Mucosa of descending colon (tissue), 3 donors: ENCODE data around the gene RPUSD4. TPM values are rescaled to one million over a fixed set of nuclear protein-coding genes. Genes with fewer than 3 reads are reported as not detected.
A peak's percentile ranks its signal among the peaks of the same experiment; 100 is the strongest.

Experiments used
- ATAC-seq: fragments of 200-7000 bp; cut with Tn5 transposase; one replicate; pipeline ENCODE4 v1.9.1; 2020; ENCODE audit warnings: mild to moderate bottlenecking, moderate library complexity
- DNase-seq, 3 donors: peaks; one replicate each; pipeline ENCODE4 v3.0.0-alpha.2; 2020
- H3K36me3 ChIP-seq: fragments of 200-600 bp; one replicate; pipeline ENCODE4 v1.8.0; 2021; ENCODE audit warnings: low read depth, mild to moderate bottlenecking
- H3K4me1 ChIP-seq: fragments of 200-600 bp; one replicate; pipeline ENCODE4 v1.8.0; 2021; ENCODE audit warnings: low read depth, mild to moderate bottlenecking
- H3K4me3 ChIP-seq: fragments of 200-600 bp; one replicate; pipeline ENCODE4 v1.8.0; 2021; ENCODE audit warnings: mild to moderate bottlenecking
- H3K9me3 ChIP-seq: fragments of 200-600 bp; one replicate; pipeline ENCODE4 v1.8.0; 2021; ENCODE audit warnings: mild to moderate bottlenecking
- CTCF ChIP-seq: fragments of 200-600 bp; IDR thresholded peaks from one replicate; pipeline ENCODE4 v1.8.0; 2022; ENCODE audit warnings: antibody characterized with exemption, mild to moderate bottlenecking
- intact Hi-C, 2 donors: fragments of 100-400 bp; cut with DNase I in 1 of 2; cut with micrococcal nuclease in 1 of 2; formaldehyde crosslinking; loops; one replicate each; pipeline versions ENCODE4 v1.11.0 to v1.11.1; 2022; cut with DNase I, micrococcal nuclease
- total RNA-seq, 3 donors: library from RNA; stranded (reverse); fragmentation: NEBNext Ultra II Directional in 2 of 3; extraction: Animal tissue kit (Norgen Biotek cat#: 25700) in 2 of 3; gene quantifications; one replicate each; pipeline versions ENCODE4 v1.2.1 to v1.2.4, GENCODE V29; 2021 to 2023
- donor health status: DM: no; HTN: no; CAD: no; lungs with moderate emphysema.
- donor health status: DM: no; HTN: no; CAD: no.
- donor health status: DM: no; HTN: yes; CAD: no.

RPUSD4 gene
- total RNA-seq, 3 donors from 2014 or later, result 17.0 to 23.4 (median 23.0) TPM

- Histone ChIP-seq H3K9me3 (no peaks in the 10 kb centered on the region), H3K4me3 (no peak overlapping the region), H3K4me1 (no peaks in the 10 kb centered on the region), H3K36me3 (peaks cover 4% of the 10 kb centered on the region)
- no peak for TF ChIP-seq CTCF
- intact Hi-C loops, result no loop called here
- DNase-seq (no peak), ATAC-seq (no peak)
These were observed 43.4 kb upstream of the RPUSD4 start for GRCh38 chr11:126254819-126255218.

GRCh38 chr11:126253265-126253664 is 41.8 kb upstream of the RPUSD4 start:
- DNase-seq, result no peak
- intact Hi-C loops, result no loop called here
- Histone ChIP-seq H3K4me3 (no peak overlapping the region), H3K36me3 (peaks cover 4% of the 10 kb centered on the region), H3K4me1 (no peaks in the 10 kb centered on the region), H3K9me3 (no peaks in the 10 kb centered on the region)
- no peak for TF ChIP-seq CTCF
- ATAC-seq, result no peak

GRCh38 chr11:126246636-126247035 is 35.2 kb upstream of the RPUSD4 start:
- no peak for ATAC-seq
- no peak for DNase-seq
- H3K36me3 ChIP-seq, result no peaks in the 10 kb centered on the region
- no peak for TF ChIP-seq CTCF
- no peaks in the 10 kb centered on the region for H3K9me3 ChIP-seq
- H3K4me1 ChIP-seq, result no peaks in the 10 kb centered on the region
- intact Hi-C loops, result no loop called here
- H3K4me3 ChIP-seq, result no peak overlapping the region

GRCh38 chr11:126233391-126233790 is 21.9 kb upstream of the RPUSD4 start:
- TF ChIP-seq CTCF, result no peak
- Histone ChIP-seq H3K4me1 (no peaks in the 10 kb centered on the region), H3K9me3 (no peaks in the 10 kb centered on the region), H3K4me3 (no peak overlapping the region), H3K36me3 (no peaks in the 10 kb centered on the region)
- intact Hi-C loops, result no loop called here
- ATAC-seq (no peak), DNase-seq (no peak)

GRCh38 chr11:126232683-126233082 is 21.2 kb upstream of the RPUSD4 start:
- no peak for ATAC-seq
- no peak for TF ChIP-seq CTCF
- Histone ChIP-seq H3K36me3 (no peaks in the 10 kb centered on the region), H3K4me3 (no peak overlapping the region), H3K4me1 (no peaks in the 10 kb centered on the region), H3K9me3 (no peaks in the 10 kb centered on the region)
- intact Hi-C loops, result no loop called here
- DNase-seq, result no peak

GRCh38 chr11:126231725-126232459 is 20.4 kb upstream of the RPUSD4 start:
- TF ChIP-seq CTCF, result no peak
- ATAC-seq, result peak; percentile 75

More at GRCh38 chr11:126231725-126232459, 20.4 kb upstream of the RPUSD4 start:
- H3K9me3 ChIP-seq, result no peaks in the 10 kb centered on the region
- intact Hi-C loops, result no loop called here
- no peaks in the 10 kb centered on the region for H3K4me1 ChIP-seq
- H3K4me3 ChIP-seq, result no peak overlapping the region
- H3K36me3 ChIP-seq, result no peaks in the 10 kb centered on the region
- DNase-seq, result no peak
